GOT3 (cell line): ENCODE data around the gene GSTA3.
"Not testable (repeated sequence)": the region's sequence is repeated elsewhere in the genome, so short reads cannot be mapped to it uniquely, and the experiment has no call there.

ENCODE experiments used
- DNase-seq: peaks from one replicate; lab custom pipeline; 2025; ENCODE audit warnings: mixed read lengths; lab: John Stamatoyannopoulos, UW

Gene GSTA3

GRCh38 chr6:52909531-52909930 is at the start of gene GSTA3:
Gene GSTA3 (minus strand): TSS chr6:52909698. CDS start chr6:52905834, 3,864 bp downstream.
- DNase-seq = no peak

- DNase-seq = no peak
These were observed 49.2 kb upstream of the GSTA3 start for GRCh38 chr6:52958546-52959255.

- no peak for DNase-seq
These were observed 46.4 kb upstream of the GSTA3 start for GRCh38 chr6:52955871-52956270.

GRCh38 chr6:52953911-52954839 is 44.7 kb upstream of the GSTA3 start:
- DNase-seq = no peak

GRCh38 chr6:52946306-52946705 is 36.8 kb upstream of the GSTA3 start:
- DNase-seq = no peak

- DNase-seq = not testable (repeated sequence)
These were observed 33.3 kb upstream of the GSTA3 start for GRCh38 chr6:52942821-52943220.

- no peak for DNase-seq
These were observed 32.7 kb upstream of the GSTA3 start for GRCh38 chr6:52942221-52942620.

GRCh38 chr6:52937908-52938307 is 28.4 kb upstream of the GSTA3 start:
- peak; percentile 18 for DNase-seq

GRCh38 chr6:52933778-52934177 is 24.3 kb upstream of the GSTA3 start:
- DNase-seq = no peak

- no peak for DNase-seq
These were observed 21.9 kb upstream of the GSTA3 start for GRCh38 chr6:52931351-52931750.

- no peak for DNase-seq
These were observed 20.0 kb upstream of the GSTA3 start for GRCh38 chr6:52929321-52930164.

GRCh38 chr6:52927451-52927850 is 18.0 kb upstream of the GSTA3 start:
- DNase-seq = no peak

- no peak for DNase-seq
These were observed 16.7 kb upstream of the GSTA3 start for GRCh38 chr6:52925919-52926792.

GRCh38 chr6:52925042-52925441 is 15.5 kb upstream of the GSTA3 start:
- no peak for DNase-seq

- not testable (repeated sequence) for DNase-seq
These were observed 14.2 kb upstream of the GSTA3 start for GRCh38 chr6:52923689-52924088.

- DNase-seq = no peak
These were observed 12.7 kb upstream of the GSTA3 start for GRCh38 chr6:52922161-52922560.

- no peak for DNase-seq
These were observed 12.2 kb upstream of the GSTA3 start for GRCh38 chr6:52921743-52922142.

- not testable (repeated sequence) for DNase-seq
These were observed 10.0 kb upstream of the GSTA3 start for GRCh38 chr6:52919511-52919910.

GRCh38 chr6:52918771-52919170 is 9.3 kb upstream of the GSTA3 start:
- not testable (repeated sequence) for DNase-seq

- peak; percentile 42 for DNase-seq
These were observed 8.7 kb upstream of the GSTA3 start for GRCh38 chr6:52918027-52918686.

- no peak for DNase-seq
These were observed 5.0 kb upstream of the GSTA3 start for GRCh38 chr6:52914516-52914915.
